Measurements from ENCODE around the gene PNMA6E. TPM values are rescaled to one million over a fixed set of nuclear protein-coding genes. Genes with fewer than 3 reads are reported as not detected.
A peak's percentile ranks its signal among the peaks of the same experiment; 100 is the strongest.
"Not testable (repeated sequence)": the region's sequence is repeated elsewhere in the genome, so short reads cannot be mapped to it uniquely, and the experiment has no call there.

PNMA6E gene
- polyA plus RNA-seq, 12 donors: not detected

DNA sequence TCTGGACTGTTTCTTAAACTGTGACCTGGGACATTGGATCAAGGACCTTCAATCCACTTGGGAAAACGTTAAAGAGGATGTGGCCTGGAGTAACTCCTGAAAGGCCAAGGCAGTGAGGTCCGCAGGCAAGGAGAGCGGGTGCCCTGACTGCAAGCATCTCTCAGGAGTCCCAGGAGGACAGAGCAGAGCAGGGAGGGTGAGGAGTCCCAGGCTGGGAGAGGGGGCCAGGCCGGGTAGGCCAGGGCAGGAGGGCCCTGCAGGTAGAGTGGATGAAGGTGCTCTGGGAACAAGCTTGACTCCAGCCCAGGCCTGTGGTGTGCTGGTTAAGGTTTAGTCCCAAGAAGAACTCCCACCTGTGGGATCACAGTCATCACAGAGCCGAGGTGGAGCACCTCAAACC lies 13.8 kb downstream of the PNMA6E start:
- DNase-seq: no peak

DNA sequence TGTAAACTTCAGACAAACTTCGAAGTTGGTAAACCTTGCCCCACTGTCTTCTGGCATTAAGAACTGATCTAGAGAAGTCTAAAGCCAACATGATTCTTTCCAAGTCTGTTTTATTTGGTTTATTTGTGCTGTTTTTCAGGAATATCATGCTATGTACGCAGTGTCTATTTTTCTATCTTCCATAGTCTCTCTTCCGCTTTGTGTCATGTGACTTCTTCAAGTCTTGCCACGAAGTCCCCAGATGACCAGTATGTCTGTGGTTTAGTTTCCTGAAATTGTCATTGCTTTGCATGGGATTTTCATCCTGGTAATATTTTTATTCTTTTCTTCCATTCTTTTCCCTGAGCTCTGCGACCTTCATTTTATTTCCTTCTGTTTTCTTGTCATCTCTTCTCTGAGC lies 15.1 kb downstream of the PNMA6E start:
- no peak for DNase-seq

DNA sequence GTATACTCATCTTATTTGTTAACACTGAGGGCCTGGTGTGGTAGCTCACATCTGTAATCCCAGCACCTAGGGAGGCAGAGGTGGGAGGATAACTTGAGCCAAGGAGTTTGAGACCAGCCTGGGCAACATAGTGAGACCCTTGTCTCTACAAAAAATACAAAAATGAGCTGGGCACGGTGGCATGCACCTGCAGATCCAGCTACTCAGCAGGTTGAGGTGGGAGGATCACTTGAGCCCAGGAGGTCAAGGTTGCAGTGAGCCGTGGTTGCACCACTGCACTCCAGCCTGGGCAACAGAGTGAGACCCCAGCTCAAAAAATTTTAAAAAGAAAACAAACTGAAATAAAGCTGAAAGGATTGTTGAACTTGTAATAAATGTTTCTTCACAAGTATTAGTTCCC lies 16.2 kb downstream of the PNMA6E start:
- not testable (repeated sequence) for DNase-seq

DNA sequence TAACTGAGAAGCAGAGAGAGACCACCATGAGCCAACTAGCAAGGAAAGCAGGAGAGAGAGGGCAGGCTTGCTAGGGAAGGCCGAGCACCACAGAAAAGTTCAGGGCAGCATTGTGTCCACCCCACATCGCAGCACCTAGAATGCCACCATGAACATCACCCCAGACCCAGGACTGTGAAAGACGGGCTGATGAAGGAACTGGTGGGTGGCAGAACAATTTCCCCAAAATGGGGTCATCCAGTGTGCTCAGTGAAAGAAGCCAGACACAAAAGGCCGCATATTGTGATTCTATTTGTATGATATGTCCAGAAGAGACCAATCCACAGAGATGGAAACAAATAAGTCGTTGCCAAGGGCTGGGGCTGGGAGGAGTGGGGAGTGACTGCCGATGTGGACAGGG lies 16.8 kb downstream of the PNMA6E start:
- DNase-seq: no peak

DNA sequence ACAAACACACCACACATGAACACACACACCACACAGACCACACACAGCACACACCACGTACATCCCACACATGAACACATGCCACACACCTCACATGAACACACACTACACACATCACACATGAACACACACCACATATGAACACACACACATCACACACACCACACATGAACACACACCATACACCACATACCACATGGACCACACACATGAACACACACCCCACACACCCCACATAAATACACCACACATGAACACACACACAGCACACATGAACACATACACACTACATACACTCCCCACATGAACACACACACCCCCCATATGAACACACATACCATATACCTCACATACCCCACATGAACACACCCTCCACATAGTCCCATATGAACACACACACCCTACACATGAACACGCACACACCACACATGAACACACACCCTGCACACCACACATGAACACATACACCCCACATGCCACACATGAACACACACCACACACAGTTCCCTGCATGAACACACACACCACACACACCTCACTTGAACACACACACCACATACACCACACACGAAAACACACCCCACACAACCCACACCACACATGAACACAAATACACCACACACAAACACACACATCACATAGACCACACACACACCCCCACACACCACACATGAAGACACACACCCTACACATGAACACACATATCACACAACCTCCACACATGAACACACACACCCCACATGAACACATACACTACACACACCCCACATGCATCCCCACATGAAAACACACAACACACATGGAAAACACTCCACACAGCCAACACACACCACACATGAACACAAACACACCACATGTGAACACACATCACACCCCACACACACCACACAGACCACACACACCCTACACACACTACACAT lies 18.3 kb downstream of the PNMA6E start:
- no peak for DNase-seq

DNA sequence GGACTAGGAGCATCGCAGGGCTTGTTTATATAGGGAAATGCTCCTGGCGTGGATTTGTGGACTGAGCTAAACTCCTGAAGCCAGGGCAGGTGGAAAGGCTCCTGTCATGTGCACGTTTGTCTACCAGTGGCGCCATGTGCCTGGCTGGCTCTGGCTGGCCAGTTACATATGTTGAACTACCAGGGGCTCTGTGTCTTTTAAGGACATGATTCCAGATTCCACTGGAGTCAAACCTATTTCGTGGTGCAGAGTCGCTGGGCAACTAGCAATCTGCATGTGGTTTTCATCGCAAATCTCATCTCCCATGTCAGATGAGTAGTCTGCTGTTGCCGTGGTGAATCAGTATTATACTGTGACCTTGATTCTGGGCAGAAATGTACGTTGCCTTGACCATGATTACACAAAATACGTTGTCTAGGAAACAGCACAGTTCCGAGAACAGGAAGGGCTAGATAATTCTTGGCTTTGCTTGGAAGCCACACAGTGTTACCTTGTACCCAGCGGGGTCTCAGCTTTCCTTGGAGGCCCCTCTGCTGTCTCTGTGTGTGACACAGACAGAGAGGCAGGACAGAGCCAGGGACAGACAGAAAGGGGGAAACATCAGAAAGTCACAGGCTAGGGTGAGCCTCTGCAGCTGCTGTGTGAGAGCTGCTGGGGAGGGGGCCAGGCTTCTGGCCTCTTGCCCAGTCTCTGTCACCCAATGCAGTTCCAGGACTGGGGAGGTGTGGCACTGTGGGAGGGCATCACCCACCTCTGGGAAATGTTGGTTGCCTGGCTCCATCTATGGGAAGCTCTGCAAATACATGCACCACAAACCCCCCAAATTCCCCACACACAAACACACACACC lies 19.2 kb downstream of the PNMA6E start:
- peak; percentile 69 for DNase-seq

DNA sequence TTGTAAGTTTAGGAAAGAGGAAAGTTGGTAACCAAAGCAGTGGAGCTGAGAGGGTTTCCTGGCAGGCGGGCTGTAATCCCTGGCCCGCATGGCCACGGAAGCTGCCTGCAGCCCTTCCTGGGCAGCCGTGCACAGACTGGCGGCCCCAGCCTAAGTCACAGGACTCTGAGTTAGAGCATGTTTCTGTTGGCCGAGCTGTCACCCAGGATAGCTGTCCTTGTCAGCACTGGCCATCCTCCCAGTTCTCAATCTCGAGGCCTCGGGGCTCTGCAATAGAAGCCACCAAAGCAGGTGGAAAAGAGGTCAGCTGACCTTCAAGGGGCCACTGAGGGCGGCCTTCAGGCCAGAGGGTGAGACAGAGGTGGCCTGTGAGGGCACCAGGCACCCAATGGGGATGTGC lies 20.5 kb downstream of the PNMA6E start:
- DNase-seq: peak; percentile 4

DNA sequence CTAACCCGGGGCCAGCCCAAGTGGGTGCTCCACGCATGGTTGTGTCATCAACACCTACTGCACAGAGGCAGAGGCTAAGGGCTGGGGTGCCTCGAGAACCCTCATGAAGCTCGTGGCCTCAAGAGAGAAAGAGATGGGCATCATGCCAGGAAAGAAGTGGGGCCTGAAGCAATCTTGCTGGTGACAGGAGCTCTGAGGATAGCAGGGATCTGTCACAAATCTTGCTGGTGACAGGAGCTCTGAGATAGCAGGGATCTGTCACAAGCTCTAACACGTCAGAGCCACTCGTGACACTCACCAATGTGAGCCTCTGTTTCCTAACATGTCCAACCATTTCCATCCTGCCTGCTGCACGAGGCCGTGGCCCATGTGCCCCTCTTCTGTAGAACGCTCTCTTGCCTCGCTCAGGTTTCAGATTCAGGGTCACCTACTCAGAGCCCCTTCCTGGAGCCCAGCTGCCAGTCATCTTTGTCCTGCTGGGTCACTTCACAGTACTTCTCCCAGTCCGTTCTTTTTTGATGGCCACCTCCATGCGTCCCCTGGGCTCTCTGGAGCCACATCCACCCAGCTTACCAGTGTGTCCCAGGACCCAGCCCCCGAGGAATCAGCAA lies 21.1 kb downstream of the PNMA6E start:
- no peak for DNase-seq

DNA sequence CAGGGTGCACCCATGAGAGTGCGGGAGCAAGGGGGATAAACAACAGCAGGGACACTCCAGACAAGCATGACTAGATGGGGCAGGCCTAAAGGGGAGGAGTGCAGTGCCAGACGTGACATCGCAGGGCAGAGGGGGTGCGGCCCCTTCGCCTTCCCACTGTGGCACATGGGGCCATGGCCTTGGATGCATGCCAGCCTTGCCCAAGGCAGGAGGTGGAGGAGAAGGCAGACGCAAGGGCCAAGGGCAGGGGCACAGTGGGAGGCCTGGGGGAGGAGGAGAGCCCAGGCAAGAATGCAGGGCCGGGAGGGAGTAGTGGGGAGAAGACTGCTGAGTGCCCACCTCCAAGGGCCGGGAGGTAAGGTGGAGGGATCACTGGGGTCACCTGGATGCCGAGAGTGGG lies 21.6 kb downstream of the PNMA6E start:
- DNase-seq: no peak

DNA sequence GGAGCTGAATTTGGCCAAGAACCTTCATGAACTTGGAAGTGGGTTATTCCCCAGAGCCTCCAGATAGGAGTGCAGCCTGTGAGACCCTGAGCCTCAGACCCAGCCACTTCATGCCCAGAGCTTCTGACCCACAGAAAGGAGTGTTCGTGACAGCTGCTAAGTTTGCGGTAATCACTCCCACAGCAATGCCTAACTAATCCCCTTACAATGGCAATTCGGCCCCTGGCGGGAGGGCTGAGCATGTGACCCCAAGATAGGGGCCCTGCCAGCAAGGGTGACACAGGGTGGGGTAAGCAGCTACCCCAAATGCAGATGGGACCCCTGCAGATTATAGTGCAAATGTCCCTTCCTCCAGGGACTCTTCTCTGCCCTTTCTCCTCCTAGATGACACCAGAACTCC lies 22.5 kb downstream of the PNMA6E start:
- DNase-seq: no peak

DNA sequence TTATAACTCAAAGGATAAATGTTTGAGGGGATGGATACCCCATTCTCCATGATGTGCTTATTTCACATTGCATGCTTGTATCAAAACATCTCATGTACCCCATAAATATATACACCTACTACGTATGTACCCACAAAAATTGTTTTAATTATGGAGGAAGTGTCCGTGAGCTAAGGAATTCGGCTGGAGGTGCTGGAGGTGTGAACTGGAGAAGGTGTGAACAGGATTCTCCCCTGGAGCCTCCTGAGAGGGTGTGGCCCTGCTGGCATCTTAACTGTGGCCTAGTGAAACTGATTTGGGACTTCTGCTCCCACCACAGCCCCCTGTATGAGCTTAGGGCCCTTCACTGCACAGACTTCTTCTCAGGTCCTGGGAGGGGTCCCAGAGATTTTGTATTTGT lies 23.4 kb downstream of the PNMA6E start:
- no peak for DNase-seq

DNA sequence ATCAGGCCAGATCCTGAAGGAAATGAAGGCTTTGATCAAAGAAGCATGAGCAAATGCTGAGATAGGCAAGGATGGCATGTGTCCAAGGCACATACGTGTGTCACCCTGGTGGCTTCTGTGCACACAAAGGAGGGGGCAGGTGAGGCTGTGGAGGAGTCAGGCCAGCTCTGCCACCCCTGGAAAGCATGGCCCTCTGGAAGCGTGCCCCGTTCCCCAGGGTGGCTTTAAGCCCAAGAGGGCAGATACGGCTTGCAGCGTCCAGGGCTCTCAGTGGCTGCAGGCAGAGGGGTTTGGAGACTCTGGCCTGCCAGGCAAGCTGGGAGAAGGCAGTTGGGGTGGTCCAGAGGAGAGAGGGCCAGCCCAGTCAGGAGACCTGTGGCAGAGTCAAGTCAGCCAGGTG lies 25.6 kb downstream of the PNMA6E start:
- DNase-seq: no peak

DNA sequence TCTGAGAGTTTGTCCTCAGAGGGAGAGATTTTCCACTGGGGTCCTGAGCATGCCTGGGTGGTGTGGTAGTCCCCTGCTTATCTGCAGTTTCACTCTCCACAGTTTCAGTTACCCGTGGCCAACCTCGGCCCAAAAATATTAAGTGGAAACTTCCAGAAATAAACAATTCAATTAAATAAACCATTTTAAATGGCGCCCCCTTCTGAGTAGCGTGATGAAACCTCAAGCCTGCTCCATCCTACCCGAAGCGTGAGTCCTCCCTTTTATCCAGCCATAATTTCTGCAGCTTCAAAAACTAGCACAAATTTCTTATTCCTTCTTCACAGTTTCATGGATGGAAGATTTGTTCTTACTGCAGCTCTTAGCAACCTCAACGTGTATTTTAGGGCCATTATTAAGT lies 26.7 kb downstream of the PNMA6E start:
- no peak for DNase-seq

DNA sequence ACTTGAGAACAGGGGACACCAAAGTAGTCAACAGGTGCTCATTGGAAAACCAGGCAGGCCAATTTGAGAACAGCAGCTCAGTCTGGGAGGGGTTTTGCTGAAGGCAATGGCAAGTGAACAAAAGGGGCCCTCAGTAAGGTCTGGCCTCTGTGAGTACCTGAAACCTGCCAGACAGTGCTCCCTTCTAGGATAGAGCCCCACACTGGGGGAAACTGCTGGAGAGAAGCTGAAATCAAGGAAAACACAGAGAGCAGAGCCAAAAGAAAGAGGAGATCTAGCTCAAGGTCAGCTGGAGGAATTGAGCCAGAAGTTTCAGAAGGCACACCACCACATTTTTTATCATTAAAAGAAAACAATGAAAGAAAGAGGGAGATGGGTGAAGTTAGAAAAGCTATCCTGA lies 28.2 kb downstream of the PNMA6E start:
- no peak for DNase-seq

DNA sequence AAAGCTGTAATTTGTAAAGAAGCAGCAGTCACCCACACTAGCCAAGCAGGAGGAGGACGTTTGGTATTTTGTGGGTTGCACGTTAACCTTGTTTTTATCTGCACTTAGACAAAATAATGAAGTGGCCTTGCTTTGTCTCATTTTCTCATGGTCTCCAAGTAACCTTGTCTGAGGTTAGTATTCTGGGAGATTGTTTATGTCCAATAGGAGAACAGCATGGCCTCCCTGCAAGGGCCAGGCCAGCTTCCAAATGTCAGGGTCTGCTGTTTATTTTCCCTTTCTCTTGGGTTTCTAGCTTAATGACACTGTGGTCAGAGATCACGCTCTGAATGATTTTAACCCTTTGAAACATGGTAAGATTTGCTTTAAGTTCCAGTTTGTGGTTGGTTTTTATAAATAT lies 29.9 kb downstream of the PNMA6E start:
- no peak for DNase-seq

DNA sequence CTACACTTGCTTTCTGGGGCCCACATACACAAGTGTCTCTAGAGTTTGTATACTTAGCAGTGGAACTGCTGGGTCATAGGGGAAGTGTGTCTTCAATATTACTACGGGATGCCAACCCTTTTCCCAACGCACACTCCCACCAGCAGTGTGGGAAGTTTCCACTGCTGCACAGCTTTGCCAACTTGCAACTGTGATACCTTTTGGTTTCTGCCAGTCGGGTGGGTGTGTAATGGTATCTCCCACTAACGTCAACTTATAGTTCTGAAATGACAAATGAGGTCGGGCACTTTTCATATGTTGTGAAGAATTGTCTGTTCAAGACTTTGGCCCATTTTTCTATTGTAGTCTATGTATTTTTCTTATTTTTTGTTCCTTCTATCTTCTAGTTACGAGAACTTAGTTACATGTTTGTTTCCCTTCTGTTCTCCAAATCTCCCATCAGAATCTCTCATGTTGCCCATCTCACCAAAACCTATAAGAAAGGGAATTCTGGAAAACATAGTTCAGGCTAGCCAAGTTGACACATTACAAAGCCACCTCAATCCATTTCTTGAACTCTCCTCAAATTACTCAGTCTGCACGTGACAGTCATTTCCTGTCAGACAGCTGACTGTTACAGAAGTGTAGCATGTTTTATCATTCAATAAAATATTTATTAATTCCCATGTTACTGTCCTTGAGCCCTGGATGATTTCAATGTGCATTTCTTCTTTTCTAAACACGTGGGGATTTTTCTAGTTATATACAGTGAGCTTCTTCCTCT lies 30.7 kb downstream of the PNMA6E start:
- DNase-seq: no peak

DNA sequence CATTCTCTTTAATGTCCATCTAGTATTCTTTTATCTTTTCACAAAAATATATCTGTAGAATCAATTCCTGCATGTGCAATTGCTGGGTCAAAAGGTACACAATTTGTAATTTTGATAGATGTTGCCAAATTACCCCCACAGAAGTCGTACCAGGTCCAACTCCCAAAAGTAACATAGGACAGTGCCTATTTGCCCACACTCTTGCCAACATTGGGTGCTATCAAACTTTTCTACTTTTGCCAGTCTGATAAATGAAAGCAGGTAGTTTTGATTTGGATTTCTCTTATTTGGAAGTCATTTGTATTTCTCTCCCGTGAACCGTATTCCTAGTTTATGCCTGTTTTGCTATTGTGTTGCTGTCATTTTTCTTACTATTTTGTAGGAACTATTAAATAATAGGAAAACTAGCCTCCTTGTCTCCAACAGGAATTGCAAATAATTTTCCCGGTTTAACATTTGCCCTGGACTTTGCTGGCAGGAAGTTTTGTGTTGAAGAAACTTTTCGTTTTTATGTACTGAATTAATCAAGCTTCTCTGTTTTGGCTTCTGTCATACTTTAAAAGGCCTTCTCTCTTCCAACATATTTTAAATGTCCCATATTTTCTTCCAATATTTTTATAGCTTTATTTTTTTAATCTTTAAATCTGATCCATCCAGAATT lies 34.1 kb downstream of the PNMA6E start:
- DNase-seq: no peak

DNA sequence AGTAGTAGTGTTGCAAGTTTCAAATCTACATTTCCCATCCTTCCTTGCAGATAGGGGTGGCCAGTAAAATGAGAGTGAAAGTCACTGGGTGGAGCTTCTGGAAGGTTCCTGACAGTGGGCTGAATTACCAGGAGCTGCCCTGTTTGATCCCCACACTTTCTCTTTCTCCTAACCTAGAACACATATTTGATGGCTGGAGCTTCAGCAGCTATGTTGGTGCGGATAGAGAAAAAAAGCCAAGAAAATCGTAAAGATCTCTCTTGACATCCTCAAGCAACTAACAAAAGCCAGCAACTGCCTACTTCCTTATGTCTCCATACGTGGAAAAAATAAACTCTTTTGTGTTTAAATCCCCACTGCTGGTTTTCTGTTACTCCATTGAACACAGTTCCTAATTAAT lies 35.0 kb downstream of the PNMA6E start:
- DNase-seq: no peak

DNA sequence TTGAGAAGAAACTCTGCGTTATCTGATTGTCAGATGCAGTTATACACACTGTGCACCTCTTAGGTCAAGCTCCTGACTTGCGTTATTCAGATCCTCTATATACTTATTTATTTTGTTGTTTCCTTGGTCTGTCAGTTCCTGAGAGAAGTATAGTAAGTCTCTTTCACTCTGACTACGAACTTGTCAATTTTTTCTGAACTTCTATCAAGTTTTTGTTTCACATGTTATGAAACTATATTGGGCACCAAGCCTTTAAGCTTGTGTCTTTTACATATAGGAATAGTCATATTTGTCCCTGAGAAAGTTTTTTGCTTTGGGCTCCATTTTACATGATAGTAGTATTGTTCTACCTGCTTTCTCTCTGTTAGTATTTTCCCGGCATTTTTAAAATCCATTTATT lies 35.5 kb downstream of the PNMA6E start:
- no peak for DNase-seq

DNA sequence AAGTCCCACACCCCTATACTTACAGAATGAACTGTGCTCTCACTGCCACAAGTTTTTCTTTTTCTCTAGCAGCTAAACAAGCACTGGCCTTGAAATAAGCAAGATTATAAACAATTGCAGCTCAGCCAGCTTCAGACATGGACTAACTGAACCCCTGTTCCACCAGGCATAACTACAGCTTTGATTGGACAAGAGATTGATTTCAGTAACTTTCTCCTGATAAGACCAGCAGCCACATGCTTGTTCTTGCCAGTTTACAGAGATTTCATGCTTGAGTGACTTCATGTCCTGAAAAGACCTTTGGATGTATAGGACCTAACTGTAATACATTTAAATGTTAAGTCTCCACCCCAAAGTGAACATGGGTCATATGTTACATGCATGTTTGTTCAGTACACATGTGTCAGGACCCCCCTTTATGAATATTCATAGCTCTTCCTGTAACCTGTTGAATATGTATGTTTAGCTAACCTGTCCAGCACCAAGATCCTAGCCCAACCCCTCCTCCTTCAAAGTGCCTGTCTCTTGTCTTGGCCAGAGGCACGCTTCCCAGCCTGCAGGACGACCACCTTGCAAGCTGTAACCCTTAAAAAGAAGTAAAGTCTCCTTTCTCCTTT lies 39.3 kb downstream of the PNMA6E start:
- DNase-seq: no peak

DNA sequence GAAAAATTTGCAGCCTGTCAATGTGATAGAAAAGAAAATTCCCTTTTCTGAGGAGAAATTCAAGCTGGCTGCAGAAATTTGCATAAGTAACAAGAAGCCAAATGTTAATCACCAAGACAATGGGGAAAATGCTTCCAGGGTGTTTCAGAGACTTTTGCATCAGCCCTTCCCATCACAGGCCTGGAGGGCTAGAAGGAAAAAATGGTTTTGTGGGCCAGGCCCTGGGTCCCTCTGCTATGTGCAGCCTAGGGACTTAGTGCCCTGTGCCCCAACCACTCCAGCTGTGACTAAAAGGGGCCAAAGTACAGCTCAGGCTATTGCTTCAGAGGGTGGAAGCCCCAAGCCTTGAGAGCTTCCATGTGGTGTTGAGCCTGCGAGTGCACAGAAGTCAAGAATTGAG lies 43.3 kb downstream of the PNMA6E start:
- DNase-seq: no peak
